GM18907 (cell line): Measurements from ENCODE around the gene LCN6.
"Not testable (repeated sequence)": the region's sequence is repeated elsewhere in the genome, so short reads cannot be mapped to it uniquely, and the experiment has no call there.

Source experiments
- ATAC-seq: cut with Tn5 transposase; IDR thresholded peaks from one replicate; pipeline ENCODE4 v1.9.1; 2021; ENCODE audit warnings: mild to moderate bottlenecking, moderate library complexity; ENCODE audit not compliant: unreplicated experiment

The LCN6 gene

GRCh38 chr9:136748201-136748600 is at the start of gene LCN6:
Gene LCN6, minus strand, starts transcription at chr9:136748525. Its CDS starts 42 bp downstream, at chr9:136748483.
- no peak for ATAC-seq

- not testable (repeated sequence) for ATAC-seq
These were observed 48.5 kb upstream of the LCN6 start for GRCh38 chr9:136796775-136797347.

GRCh38 chr9:136796238-136796774 is 48.0 kb upstream of the LCN6 start, which contains the start of gene CCDC183:
Gene CCDC183, plus strand, starts transcription at chr9:136796338. Its CDS starts 60 bp downstream, at chr9:136796398.
- ATAC-seq: no peak

GRCh38 chr9:136795000-136795348 is 46.6 kb upstream of the LCN6 start:
- no peak for ATAC-seq

GRCh38 chr9:136794281-136794999 is 46.1 kb upstream of the LCN6 start:
- ATAC-seq: no peak

- ATAC-seq: no peak
These were observed 45.0 kb upstream of the LCN6 start for GRCh38 chr9:136793086-136793946.

- no peak for ATAC-seq
These were observed 44.2 kb upstream of the LCN6 start for GRCh38 chr9:136792321-136793085.

- ATAC-seq: peak; percentile 24
These were observed 43.4 kb upstream of the LCN6 start for GRCh38 chr9:136791516-136792276.

- peak; percentile 84 for ATAC-seq
These were observed 42.6 kb upstream of the LCN6 start, which contains the start of gene TMEM141 for GRCh38 chr9:136790640-136791515. Gene TMEM141, plus strand, starts transcription at chr9:136791344. Its CDS starts 27 bp downstream, at chr9:136791371.

- ATAC-seq: no peak
These were observed 41.2 kb upstream of the LCN6 start for GRCh38 chr9:136789523-136789937.

- ATAC-seq: not testable (repeated sequence)
These were observed 40.6 kb upstream of the LCN6 start for GRCh38 chr9:136788644-136789522.

GRCh38 chr9:136787690-136788400 is 39.5 kb upstream of the LCN6 start:
- ATAC-seq: no peak

GRCh38 chr9:136786983-136787382 is 38.7 kb upstream of the LCN6 start:
- ATAC-seq: not testable (repeated sequence)

- no peak for ATAC-seq
These were observed 38.1 kb upstream of the LCN6 start for GRCh38 chr9:136786451-136786850.

- ATAC-seq: not testable (repeated sequence)
These were observed 37.4 kb upstream of the LCN6 start for GRCh38 chr9:136785565-136786355.

- no peak for ATAC-seq
These were observed 36.7 kb upstream of the LCN6 start for GRCh38 chr9:136784997-136785361.
